Suprapubic skin (tissue), 4 donors: ENCODE measurements around the gene SMTNL2.

ENCODE experiments used
- EP300 ChIP-seq: sonication (generic); formaldehyde crosslinking; IDR thresholded peaks from one replicate; pipeline ENCODE4 v1.6.1; 2017; ENCODE audit warnings: antibody characterized with exemption
- POLR2A ChIP-seq, 2 donors: fragments of 450-650 bp; IDR thresholded peaks; one replicate each; pipeline ENCODE4 v1.6.1; 2017; ENCODE audit warnings: antibody characterized with exemption in 2 of 2, mild to moderate bottlenecking in 2 of 2, moderate library complexity in 2 of 2
- POLR2AphosphoS5 ChIP-seq, 3 donors: sonication (generic); formaldehyde crosslinking; IDR thresholded peaks; one replicate each; pipeline ENCODE4 v1.6.1; 2017; ENCODE audit warnings: antibody characterized with exemption in 3 of 3
- TF ChIP-seq, protein P1 (sequence below), 2 donors: fragments of 200-600 bp in 1 of 2; fragments of 450-650 bp in 1 of 2; sonication (generic) in 1 of 2; IDR thresholded peaks; one replicate each; pipeline ENCODE4 v1.5.1; 2016 to 2019; ENCODE audit warnings: antibody characterized with exemption in 2 of 2, mild to moderate bottlenecking in 1 of 2, moderate library complexity in 1 of 2

DNA sequence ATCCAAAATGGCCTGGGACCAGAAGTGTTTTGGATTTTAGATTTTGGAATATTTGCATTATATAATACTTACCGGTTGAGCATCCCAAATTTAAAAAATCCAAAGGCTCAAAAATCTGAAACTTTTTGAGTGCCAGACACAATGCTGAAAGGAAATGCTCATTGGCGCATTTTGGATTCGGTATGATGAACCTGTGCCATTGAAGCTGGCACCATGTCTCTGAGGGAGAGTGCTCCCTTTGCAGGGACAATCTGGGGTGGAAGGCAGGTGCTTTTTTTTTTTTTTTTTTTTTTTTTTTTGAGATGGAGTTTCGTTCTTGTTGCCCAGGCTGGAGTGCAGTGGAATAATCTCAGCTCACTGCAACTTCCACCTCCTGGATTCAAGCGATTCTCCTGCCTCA is 17.7 kb downstream of the SMTNL2 start:
- TF ChIP-seq, protein P1, sequence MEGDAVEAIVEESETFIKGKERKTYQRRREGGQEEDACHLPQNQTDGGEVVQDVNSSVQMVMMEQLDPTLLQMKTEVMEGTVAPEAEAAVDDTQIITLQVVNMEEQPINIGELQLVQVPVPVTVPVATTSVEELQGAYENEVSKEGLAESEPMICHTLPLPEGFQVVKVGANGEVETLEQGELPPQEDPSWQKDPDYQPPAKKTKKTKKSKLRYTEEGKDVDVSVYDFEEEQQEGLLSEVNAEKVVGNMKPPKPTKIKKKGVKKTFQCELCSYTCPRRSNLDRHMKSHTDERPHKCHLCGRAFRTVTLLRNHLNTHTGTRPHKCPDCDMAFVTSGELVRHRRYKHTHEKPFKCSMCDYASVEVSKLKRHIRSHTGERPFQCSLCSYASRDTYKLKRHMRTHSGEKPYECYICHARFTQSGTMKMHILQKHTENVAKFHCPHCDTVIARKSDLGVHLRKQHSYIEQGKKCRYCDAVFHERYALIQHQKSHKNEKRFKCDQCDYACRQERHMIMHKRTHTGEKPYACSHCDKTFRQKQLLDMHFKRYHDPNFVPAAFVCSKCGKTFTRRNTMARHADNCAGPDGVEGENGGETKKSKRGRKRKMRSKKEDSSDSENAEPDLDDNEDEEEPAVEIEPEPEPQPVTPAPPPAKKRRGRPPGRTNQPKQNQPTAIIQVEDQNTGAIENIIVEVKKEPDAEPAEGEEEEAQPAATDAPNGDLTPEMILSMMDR (IDR thresholded peaks at IDR 0.05): no peak
- TF ChIP-seq POLR2A (IDR thresholded peaks at IDR 0.05) (no peak), EP300 (no peak), POLR2AphosphoS5 (IDR thresholded peaks at IDR 0.05) (no peak)
